Stimulated activated CD8-positive, alpha-beta memory T cell treated with anti-CD3 and anti-CD28 coated beads, Interleukin-12 subunit alpha, Interleukin-12 subunit beta, amount 100 ng/mL, for 24 hours (primary cell): ENCODE data around the gene ENHO.

ENCODE experiments used
- DNase-seq: peaks from one replicate; pipeline ENCODE4 v3.0.0-alpha.2; 2020; ENCODE audit errors: extremely low read depth

ENHO gene

DNA sequence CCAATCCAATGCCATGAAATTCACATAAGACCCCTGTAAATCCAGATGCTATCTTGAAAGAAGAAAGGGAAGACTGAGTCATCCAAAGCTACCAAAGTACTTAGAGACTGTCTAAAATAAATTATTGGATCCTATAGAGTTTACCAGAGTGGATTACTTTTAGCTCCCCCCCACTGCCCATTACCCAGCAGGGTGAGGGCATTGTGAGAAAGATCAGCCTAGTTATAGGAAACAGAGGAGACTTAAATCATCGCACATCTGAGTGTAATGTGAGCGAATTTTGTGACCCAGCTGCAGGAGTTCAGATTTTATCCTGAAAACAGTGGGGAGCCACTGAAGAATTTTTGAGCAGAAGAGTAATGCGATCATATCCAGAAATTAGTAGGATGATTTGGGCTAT lies 1.6 kb upstream of the ENHO start:
- no peak for DNase-seq

DNA sequence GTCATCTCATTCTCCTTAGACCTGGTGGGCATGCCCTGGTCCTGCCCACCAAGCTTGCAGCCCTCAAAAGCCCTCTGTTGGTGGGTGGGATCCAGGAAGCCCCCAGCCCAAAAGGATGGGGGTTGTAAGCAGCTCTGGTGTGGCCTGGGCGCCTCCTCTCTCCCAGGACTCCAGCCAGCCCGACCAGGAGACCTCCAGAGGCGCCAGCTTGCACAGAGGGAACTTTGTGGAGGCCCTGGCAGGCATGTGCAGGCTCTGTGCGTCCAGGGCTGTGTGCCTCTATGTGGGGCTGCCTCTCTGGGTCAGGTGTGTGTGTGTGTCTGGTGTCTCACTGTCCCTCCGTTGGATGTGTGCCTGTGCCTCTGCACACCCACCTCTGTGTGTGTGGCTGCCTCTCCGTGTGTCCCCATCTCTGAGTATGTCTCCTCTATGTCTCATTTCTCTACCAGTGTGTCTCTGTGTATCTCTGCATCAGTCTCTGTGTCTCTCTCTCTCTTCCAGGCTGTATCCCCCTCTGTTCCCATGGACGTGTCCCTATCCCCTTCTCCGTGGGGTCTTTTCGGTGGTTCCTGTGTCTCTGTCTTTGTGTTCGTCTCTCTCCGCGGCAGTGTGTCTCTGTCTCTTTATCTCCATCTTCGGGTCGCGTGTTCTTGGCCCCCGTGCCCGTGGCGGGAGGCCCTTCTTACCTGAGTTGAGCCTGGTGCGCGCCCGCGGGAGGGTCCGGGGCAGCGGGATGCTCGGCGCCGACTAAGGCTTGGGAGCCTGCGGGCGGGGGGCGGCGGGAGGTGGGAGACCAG lies 501 bp downstream of the ENHO start:
- no peak for DNase-seq

DNA sequence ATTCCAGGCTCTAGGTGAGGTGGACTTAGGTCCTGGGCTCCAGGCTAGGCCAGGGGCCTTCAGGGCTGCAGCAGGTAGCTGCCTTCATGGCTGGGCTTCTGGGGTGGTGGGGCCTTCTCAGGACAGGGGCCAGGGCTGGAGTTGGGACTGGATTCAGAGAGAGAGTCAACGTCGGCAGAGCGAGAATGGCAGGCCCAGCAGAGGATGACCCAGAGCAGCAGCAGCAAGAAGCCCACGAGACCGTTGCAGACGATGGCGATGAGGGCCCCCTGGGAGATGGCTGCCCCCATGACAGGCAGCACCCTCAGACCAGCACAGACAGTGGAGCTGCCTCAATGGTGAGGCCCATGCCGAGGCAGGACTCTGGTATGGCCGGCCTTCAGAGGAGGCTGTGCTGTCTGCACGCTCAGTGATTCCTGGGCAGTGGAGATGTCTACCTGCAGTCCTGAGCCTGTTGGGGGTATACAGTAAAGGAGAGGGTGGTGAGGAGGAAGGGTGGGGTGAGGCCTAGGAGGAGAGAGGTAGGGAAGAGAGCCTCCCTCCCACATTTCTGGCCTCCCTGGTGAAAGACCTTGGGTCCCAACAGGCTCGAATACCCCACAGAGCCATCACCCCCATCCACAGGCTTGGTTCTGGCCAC lies 1.3 kb downstream of the ENHO start:
- DNase-seq, result no peak

DNA sequence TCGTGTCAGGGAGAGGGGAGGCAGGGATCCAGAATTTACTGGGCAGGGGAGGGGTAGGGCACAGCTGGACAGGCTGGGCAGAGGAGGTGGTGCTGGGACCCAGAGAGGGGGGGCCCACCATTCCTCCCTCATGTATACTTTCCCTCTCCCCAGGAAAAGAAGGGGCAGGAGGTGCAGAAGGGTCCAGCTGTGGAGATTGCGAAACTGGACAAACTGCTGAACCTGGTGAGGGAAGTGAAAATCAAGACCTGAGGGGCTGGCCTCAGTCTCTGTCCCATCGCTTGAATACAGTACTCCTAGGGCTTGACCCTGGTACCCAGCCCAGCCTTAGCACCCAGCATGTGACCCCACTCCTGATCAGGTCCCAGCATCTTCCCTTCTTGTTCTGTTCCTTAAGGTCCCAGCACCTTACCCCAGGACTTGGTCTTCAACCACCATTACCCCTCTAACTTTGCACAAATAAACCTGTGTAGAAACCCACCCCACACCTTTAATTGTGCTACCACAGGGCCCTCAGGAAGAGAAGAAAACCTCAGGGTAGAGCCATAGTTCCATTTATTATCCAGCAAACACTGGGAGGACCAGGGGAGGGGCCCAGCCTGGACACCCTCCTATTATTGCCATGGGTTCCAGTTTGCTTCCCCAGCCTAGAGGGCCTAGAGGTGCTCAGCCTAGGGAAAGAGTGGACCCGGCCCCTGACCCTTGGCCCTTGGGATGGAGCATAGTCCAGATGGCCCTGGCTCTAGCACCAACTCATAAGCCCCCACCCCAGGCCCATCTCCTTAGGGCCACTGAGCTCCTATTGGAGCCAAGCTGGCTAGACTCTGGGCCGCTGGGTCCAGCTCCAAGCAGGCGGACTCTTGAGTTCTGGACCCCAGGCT lies 2.0 kb downstream of the ENHO start:
- no peak for DNase-seq

DNA sequence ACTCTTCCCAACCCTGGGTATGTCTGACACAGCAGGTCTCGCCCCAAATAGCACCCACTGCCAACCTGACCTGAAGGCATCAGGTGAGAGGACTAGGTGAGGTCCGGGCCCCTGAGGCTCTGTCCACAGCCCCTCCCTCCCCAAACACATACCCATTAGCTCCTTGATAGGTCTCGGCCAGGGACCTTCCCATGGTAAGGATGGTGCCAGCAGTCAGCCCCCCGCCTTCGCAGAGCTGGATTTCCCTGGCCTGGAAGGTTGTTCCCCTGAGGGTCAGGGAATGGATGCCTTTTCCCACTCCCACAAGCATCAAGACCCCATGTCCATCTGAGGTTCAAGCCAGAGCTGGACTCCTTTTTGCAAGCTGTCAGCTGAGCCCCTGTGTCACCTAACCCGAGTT lies 2.7 kb downstream of the ENHO start:
- no peak for DNase-seq

DNA sequence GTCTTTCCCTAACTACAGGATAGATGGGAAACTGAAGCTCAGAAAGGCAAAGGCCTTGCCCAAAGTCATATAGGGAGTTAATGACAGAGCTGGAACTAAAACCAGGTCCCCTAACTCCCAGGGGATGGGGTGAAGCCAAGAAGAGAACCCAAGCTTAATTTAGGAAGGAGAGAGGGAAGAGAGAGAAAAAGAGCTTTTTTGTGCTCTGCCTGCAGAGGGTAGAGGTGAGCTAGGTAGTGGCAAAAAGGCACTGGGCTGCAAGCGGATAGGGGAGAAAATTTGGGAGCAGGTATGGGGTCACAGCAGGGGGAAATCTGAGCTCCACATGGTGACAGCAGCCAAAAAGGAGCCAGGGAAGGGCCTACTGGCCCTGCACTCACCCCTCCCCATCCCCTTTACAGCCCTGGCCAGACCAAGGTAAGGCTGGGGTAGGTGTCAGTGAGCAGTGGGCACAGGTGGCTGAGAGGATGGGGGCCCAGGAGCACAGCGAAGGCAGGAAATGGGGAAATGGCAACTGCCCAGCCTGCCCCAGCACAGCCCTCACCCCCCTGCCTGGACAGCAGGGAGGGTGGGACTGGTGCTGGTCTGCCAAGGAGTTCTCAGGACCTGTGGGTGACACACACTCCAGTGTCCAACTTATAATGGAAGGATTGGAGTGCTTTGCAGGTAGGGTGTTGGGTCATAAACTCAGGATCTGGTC lies 3.3 kb downstream of the ENHO start:
- no peak for DNase-seq

DNA sequence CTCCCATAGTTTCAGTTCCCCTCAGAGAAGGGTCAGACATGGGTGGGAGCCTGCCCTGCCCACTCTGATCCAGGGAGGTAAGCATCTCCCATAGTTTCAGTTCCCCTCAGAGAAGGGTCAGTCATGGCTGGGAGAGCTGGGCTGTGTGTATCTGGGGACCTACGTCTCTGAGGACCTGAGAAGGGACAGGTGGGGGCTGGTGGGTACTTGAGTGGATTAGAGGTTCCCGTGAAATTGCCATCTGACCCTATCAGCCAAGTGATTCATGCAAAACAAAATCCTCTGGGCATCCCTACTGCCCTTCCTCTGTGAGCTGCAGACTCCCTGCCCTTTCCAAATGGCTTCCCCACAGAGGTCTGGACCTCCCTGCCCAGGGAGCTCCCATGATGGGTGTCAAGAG lies 3.9 kb downstream of the ENHO start:
- DNase-seq, result no peak

GRCh38 chr9:34518110-34518616 lies 4.6 kb downstream of the ENHO start:
- DNase-seq, result no peak

- no peak for DNase-seq
Observed at GRCh38 chr9:34517185-34517584, 5.6 kb downstream of the ENHO start.

DNA sequence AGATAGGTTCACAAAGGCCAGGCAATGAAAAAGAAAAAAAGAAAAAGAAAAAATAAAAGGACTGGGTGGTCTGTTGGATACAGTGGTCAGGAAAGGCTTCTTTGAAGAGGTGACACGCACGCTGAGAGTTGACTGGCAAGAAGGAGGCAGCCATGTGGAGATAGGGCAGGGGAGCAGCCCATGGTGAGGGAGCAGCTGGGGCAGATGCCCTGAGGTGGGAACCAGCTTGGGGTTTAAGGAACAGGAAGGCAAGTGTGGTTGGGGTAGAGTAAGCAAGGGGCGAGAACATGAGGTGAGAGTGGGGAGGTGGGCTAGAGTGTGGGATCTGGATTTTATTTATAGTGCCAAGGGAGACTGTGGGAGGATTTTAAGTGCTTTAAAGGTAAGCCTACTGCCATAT lies 6.8 kb downstream of the ENHO start:
- no peak for DNase-seq

- DNase-seq, result no peak
Observed at GRCh38 chr9:34514816-34515215, 8.0 kb downstream of the ENHO start.

- no peak for DNase-seq
Observed at GRCh38 chr9:34514401-34514800, 8.4 kb downstream of the ENHO start.

DNA sequence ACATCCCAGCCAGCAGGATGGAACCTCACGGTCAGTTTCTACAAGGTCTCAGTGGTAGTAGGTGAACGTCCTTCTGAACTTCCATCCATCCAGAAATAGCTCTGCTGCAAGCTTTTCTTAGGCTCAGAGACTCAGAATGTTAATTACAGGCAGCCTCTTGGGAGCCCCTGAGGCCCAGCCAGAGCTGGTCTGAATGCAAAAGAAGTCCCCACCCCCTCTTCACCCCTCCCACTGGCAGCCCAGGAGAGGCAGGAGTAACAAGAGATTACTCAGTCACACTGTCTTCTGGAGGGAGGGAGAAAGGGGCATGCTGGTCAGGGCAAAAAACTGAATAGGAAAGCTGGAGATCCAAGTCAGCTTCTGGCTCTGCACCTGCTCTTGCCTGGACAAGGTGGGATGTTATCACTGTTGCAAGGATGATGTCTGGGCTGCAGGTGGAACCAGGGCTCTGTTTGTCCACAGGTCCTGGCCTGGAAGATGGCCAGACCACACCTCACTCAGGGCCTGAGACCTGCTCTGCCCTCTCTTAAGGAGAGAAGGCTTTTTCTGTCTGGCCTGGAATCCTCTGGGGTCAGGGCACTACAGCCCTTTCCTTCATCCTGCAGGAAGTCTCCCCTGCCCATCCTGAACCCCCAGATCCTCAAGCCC lies 9.1 kb downstream of the ENHO start:
- no peak for DNase-seq

DNA sequence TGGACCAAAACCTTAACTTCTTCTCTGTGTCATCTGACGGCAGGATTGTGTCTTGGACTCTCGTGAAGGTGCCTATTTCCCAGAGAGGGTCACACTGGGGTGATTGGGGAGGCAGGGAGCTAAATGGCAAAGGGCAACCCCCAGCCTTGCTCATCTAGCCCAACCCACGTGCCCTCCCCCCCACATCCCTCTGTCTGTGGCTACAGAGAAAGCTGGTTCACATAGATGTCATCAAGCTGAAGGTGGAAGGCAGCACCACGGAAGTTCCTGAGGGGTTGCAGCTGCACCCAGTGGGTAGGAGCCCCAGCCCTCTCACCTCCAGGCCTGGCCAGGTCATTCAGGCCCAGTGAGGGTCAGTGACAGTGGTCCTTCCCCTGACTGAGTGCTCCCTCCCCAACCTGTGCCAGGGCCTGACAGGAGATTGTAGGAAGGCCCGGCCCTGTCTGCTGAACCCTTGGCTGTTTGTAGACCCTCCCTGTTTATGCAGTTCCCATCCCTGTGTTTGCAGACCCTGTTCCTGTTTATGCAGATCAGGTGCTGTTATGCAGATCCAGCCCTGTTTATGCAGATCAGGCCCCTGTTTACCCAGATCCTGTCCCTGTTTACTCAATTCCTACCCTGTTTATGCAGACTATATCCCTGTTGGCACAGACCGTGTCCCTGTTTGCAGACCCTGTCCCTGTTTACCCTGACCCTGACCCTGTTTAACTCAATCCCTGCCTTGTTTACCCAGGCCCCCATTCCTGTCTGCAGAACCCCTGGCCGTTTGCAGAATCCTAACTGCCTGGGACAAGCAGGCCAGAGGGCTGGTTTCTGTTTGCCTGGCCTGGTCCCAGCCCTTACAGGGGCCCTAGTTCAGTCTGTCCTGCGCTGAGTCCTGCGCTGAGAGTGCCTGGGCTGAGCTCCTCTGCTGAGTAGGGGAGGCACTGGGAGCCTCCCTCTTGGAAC lies 10.4 kb downstream of the ENHO start:
- DNase-seq, result no peak

GRCh38 chr9:34510497-34511468 lies 12.0 kb downstream of the ENHO start:
- no peak for DNase-seq

DNA sequence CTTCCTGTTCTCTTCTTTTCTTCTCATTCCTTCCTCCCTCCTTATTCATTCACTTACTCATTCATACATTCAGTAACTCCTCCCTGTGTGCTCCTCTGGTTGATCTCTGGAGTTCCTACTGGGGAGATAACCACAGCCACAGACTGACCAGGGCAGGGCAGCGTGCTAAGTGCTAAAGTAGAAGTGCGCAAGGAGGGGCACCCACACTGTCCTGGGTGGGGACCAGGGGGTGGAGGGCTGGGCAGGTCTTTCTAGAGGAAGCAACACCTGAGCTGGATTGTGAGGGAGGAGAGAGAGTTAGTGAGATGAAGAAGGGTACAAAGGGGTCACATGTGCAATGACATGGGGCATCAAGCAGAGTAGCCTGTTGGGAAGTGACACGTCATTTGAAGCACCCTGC lies 13.8 kb downstream of the ENHO start:
- no peak for DNase-seq

DNA sequence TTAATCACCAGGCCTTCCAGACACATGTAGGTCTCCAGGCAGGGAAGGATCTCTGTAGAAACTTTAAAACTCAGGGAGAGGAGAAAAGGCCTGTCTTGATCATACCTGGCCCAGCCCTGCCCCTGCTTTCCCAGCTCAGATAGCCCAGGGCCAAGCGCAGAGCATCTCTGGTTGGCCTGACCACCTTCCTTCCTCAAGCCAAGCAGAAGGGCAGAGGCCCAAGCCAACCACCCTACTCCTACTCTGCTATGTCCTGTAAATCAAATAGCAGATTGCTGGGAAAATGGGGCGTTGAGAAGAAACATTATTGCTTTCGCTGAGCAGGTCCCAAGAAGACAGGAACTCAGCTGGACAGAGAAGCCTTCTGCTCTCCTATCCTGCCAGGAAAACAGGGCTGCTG lies 14.3 kb downstream of the ENHO start:
- no peak for DNase-seq

DNA sequence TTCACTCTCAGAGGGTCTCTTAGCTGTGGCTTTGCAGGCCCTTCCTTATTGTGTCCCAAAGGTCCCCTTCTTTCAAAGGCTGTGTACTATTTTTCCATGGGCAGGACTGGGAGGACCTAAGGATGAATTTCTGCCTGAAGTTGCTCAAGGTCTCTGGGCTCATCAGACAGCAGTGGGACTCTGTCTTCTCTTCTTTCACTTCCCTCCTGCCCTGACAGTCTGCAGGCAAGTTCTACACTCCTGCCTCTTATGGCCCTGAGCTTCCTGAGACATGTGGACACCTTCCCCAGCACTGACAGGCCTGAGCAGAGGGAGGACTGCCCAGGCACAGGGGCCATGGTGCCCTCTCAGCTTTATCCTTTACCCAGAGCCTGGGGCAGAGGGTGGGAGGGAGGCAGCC lies 14.8 kb downstream of the ENHO start:
- DNase-seq, result no peak

- DNase-seq, result no peak
Observed at GRCh38 chr9:34507556-34507955, 15.2 kb downstream of the ENHO start.
